GM12878 (cell line): ENCODE measurements around the gene PDCD5. TPM values are rescaled to one million over a fixed set of nuclear protein-coding genes. Genes with fewer than 3 reads are reported as not detected.

Experiments used
- ATAC-seq: fragments of 200-7000 bp; cut with Tn5 transposase; 3 replicates; pipeline ENCODE4 v1.9.1; 2020; ENCODE audit warnings: mild to moderate bottlenecking, moderate library complexity
- BruUV-seq: library from RNA; stranded (reverse); fragments of 400-500 nt; replicated peaks from 2 replicates; lab custom pipeline; 2021; lab: Mats Ljungman, UMichigan
- CTCF ChIA-PET: fragments of 300-600 bp; sonication (Branson Sonifier 250); formaldehyde crosslinking; extraction: SDS; loops from one replicate; lab custom pipeline; 2021; ENCODE audit warnings: inconsistent platforms; lab: Yijun Ruan, JAX
- POLR2A ChIA-PET: fragments of 350-600 bp; formaldehyde crosslinking; extraction: SDS; loops from one replicate; lab custom pipeline; 2021; ENCODE audit warnings: inconsistent platforms; lab: Charles Lee
- RAD21 ChIA-PET: fragments of 300-600 bp; sonication (Branson Sonifier 250); formaldehyde crosslinking; loops from one replicate; lab custom pipeline; 2023; ENCODE audit warnings: antibody characterized with exemption; ENCODE audit not compliant: unreplicated experiment; lab: Charles Lee
- SMC1A ChIA-PET: fragments of 300-600 bp; sonication (Branson Sonifier 250); formaldehyde crosslinking; loops from one replicate; lab custom pipeline; 2023; ENCODE audit not compliant: unreplicated experiment, uncharacterized antibody; lab: Charles Lee
- DNase-seq: peaks from one replicate; pipeline ENCODE4 v3.0.0-alpha.2; 2011; ENCODE audit warnings: low read depth, low spot score
- FAIRE-seq: peaks from 3 replicates; lab custom pipeline; 2011; peaks lifted over from hg19 to GRCh38; lab: Jason Lieb, UNC
- H2AFZ ChIP-seq: 2 replicates; pipeline ENCODE4 v1.6.0; 2011; ENCODE audit warnings: low read depth, low read length, control low read depth; ENCODE audit not compliant: control insufficient read depth
- H3K27ac ChIP-seq: 2 replicates; pipeline ENCODE4 v1.5.1; 2011; ENCODE audit warnings: control low read depth; ENCODE audit not compliant: control insufficient read depth, insufficient read depth
- H3K27me3 ChIP-seq, 2 experiments: replicated peaks in 1 of 2; 2 replicates each; pipeline versions ENCODE4 v1.6.0 to v1.6.1; 2011; ENCODE audit warnings: low read length in 1 of 2; ENCODE audit not compliant: control insufficient read depth in 2 of 2, insufficient read depth in 2 of 2
- H3K36me3 ChIP-seq, 2 experiments: 2 replicates each; pipeline ENCODE4 v1.5.1; 2011; ENCODE audit warnings: low read length in 1 of 2; ENCODE audit not compliant: control insufficient read depth in 2 of 2, insufficient read depth in 2 of 2
- H3K4me1 ChIP-seq: 2 replicates; pipeline ENCODE4 v1.6.1; 2011; ENCODE audit warnings: mild to moderate bottlenecking, low read length, moderate library complexity, mixed read lengths; ENCODE audit not compliant: control insufficient read depth, insufficient read depth
- H3K4me2 ChIP-seq: 2 replicates; pipeline ENCODE4 v1.6.0; 2011; ENCODE audit warnings: control low read depth; ENCODE audit not compliant: control insufficient read depth, insufficient read depth
- H3K4me3 ChIP-seq: fragments of 200-600 bp; sonication (generic); 2 replicates; pipeline ENCODE4 v1.5.1; 2016
- H3K79me2 ChIP-seq: 2 replicates; pipeline ENCODE4 v1.6.0; 2011; ENCODE audit warnings: low read length; ENCODE audit not compliant: control insufficient read depth, insufficient read depth
- H3K9ac ChIP-seq: 2 replicates; pipeline ENCODE4 v1.8.0; 2011; ENCODE audit warnings: low read length, control low read depth, mixed read lengths; ENCODE audit not compliant: control insufficient read depth, insufficient read depth
- H3K9me3 ChIP-seq: replicated peaks from 3 replicates; pipeline ENCODE4 v1.5.1; 2011; ENCODE audit warnings: mild to moderate bottlenecking, low read length; ENCODE audit not compliant: control insufficient read depth, insufficient read depth
- H4K20me1 ChIP-seq: 2 replicates; pipeline ENCODE4 v1.6.0; 2011; ENCODE audit not compliant: control insufficient read depth, insufficient read depth
- BRCA1 ChIP-seq: IDR thresholded peaks from 2 replicates; pipeline ENCODE4 v1.6.1; 2011; ENCODE audit warnings: low read depth, low read length, improper control_type of control experiment
- CBX5 ChIP-seq: sonication (generic); IDR thresholded peaks from 2 replicates; pipeline ENCODE4 v1.6.1; 2016; ENCODE audit warnings: low read depth, moderate library complexity, mild to moderate bottlenecking, inconsistent platforms
- FOXK2 ChIP-seq: fragments of 450-650 bp; IDR thresholded peaks from 2 replicates; pipeline ENCODE4 v1.6.1; 2017; ENCODE audit warnings: mild to moderate bottlenecking, moderate library complexity
- FOXM1 ChIP-seq: IDR thresholded peaks from 2 replicates; pipeline ENCODE4 v1.6.1; 2012; ENCODE audit warnings: low read depth, mild to moderate bottlenecking, inconsistent platforms, low read length, moderate library complexity
- MTA3 ChIP-seq: IDR thresholded peaks from 2 replicates; pipeline ENCODE4 v1.6.1; 2012; ENCODE audit warnings: low read length, inconsistent platforms, borderline replicate concordance
- NRF1 ChIP-seq: conservative IDR thresholded peaks from 2 replicates; pipeline ENCODE4 v1.6.1; 2011; ENCODE audit warnings: mild to moderate bottlenecking, low read depth, low read length, improper control_type of control experiment
- RAD21 ChIP-seq: IDR thresholded peaks from 2 replicates; pipeline ENCODE4 v1.6.1; 2011; ENCODE audit warnings: mild to moderate bottlenecking, low read depth, low read length, moderate library complexity; ENCODE audit not compliant: insufficient read depth
- SRF ChIP-seq, 2 experiments: IDR thresholded peaks; 2 replicates each; pipeline ENCODE4 v1.6.1; 2011; ENCODE audit warnings: low read depth in 2 of 2, low read length in 2 of 2, mild to moderate bottlenecking in 1 of 2, moderate library complexity in 1 of 2
- WGBS: methylation state at CpG from one replicate; pipeline ENCODE4 v1.1.6; 2016; ENCODE audit warnings: low lambda C conversion rate; ENCODE audit not compliant: insufficient replicate concordance, insufficient coverage; ENCODE audit errors: missing lambda C conversion rate; 5-methylcytosine and 5-hydroxymethylcytosine counted together
- in situ Hi-C: fragments of 300-500 bp; cut with MboI; formaldehyde crosslinking; loops from 9 replicates; pipeline ENCODE4 v1.14.3; 2018; ENCODE audit warnings: mixed read lengths
- intact Hi-C: fragments of 100-400 bp; cut with micrococcal nuclease; formaldehyde crosslinking; loops from one replicate; pipeline ENCODE4 v1.14.2; 2022; ENCODE audit not compliant: unreplicated experiment
- polyA plus RNA-seq, 11 experiments: library from polyadenylated mRNA; depleted of rRNA in 4 of 11; unstranded in 6 of 11; stranded (reverse) in 5 of 11; fragments of >200 nt; fragmentation: Nextera tagmentation in 4 of 11; fragmentation: Illumina TruSeq in 1 of 11; extraction: Ambion mirVana in 4 of 11; extraction: Trizol in 1 of 11; gene quantifications; 1 replicate in 1 of 11; 2 replicates in 10 of 11; pipeline versions ENCODE4 v1.2.1 to v1.2.3, GENCODE V29; 2011 to 2016; ENCODE audit warnings: inconsistent platforms in 2 of 11, missing spikeins in 2 of 11, low read depth in 1 of 11
- total RNA-seq, 4 experiments: library from RNA; depleted of rRNA in 3 of 4; stranded (reverse); fragments of >200 nt in 3 of 4; fragmentation: Illumina TruSeq in 1 of 4; extraction: Trizol in 1 of 4; gene quantifications; 2 replicates each; pipeline versions ENCODE4 v1.2.1 to v1.2.3, GENCODE V29; 2013 to 2021

The PDCD5 gene
- total and polyA plus RNA-seq, 10 of the 15 experiments (the other 5 are each of a cell fraction or from before 2014, with no cell fraction given), result 124 to 556 (median 227) TPM

GRCh38 chr19:32624410-32624809, 43.4 kb downstream of the PDCD5 start:
- FAIRE-seq (no peak), DNase-seq (no peak), ATAC-seq (no peak)
- ChIA-PET SMC1A (no interaction called here), RAD21 (no interaction called here), CTCF (interaction anchor here (0.6 kb wide), 1 partner anchor 368 kb away, joined by 3 read pairs; no protein-coding TSS in a partner anchor), POLR2A (no interaction called here)
- H3K4me3 ChIP-seq, result no peak overlapping the region
- no peak overlapping the region for H3K9ac ChIP-seq
- H3K36me3 ChIP-seq, result peaks cover 0 to 13% of the 10 kb centered on the region in 2 experiments
- over 99% methylated on average over 6 of the region's 6 CpGs for WGBS
- H3K4me1 ChIP-seq, result no peaks in the 10 kb centered on the region
- no TSS peak for BruUV-seq
- TF ChIP-seq BRCA1 (no peak), SRF (IDR thresholded peaks at IDR 0.05; ENCODE audit: low read depth in 2 of 2, low read length in 2 of 2) (no peak), MTA3 (no peak), FOXK2 (no peak), FOXM1 (no peak), CBX5 (no peak)
- no peak overlapping the region for H2AFZ ChIP-seq
- H3K27ac ChIP-seq, result no peak overlapping the region
- H4K20me1 ChIP-seq, result no peaks in the 10 kb centered on the region
- H3K4me2 ChIP-seq, result no peak overlapping the region
- intact Hi-C loops, result no loop called here
- H3K9me3 ChIP-seq, result no peaks in the 10 kb centered on the region
- H3K27me3 ChIP-seq, result no peaks in the 10 kb centered on the region
- in situ Hi-C loops, result no loop called here
- H3K79me2 ChIP-seq, result no peaks in the 10 kb centered on the region

- ATAC-seq, result no peak
- TF ChIP-seq RAD21, result no peak
- no peak for TF ChIP-seq NRF1
- Histone ChIP-seq H3K4me3 (no peak overlapping the region), H3K9me3 (no peaks in the 10 kb centered on the region), H3K4me1 (no peaks in the 10 kb centered on the region), H4K20me1 (no peaks in the 10 kb centered on the region), H3K79me2 (no peaks in the 10 kb centered on the region), H3K27ac (no peak overlapping the region), H3K9ac (no peak overlapping the region), H3K27me3 (no peaks in the 10 kb centered on the region), H2AFZ (no peak overlapping the region), H3K36me3 (peaks cover 6 to 15% of the 10 kb centered on the region in 2 experiments), H3K4me2 (no peak overlapping the region)
- CTCF ChIA-PET, result no interaction called here
- BruUV-seq, result no TSS peak
- DNase-seq, result no peak
- intact Hi-C loops, result no loop called here
- in situ Hi-C loops, result no loop called here
- RAD21 ChIA-PET, result no interaction called here
- SMC1A ChIA-PET, result no interaction called here
- FAIRE-seq, result no peak
- WGBS, result 98% methylated on average over 4 of the region's 4 CpGs
- POLR2A ChIA-PET, result no interaction called here
These were observed 46.0 kb downstream of the PDCD5 start for GRCh38 chr19:32626969-32627368.
